Measurements from ENCODE around the gene EPM2A. TPM values are rescaled to one million over a fixed set of nuclear protein-coding genes. Genes with fewer than 3 reads are reported as not detected.

Gene EPM2A
- total and polyA plus RNA-seq, 2 of the 4 experiments (the other 2 are of a cell fraction): 2.1 to 4.5 TPM

GRCh38 chr6:145688493-145688905 is 46.8 kb downstream of the EPM2A start:
- no peak overlapping the region for H2AK9ac ChIP-seq (replicated peaks; ENCODE audit: low read depth, low read length, poor library complexity)
- H4K5ac ChIP-seq (ENCODE audit: low read depth, low read length): no peak overlapping the region
- no peak overlapping the region for H2BK15ac ChIP-seq (ENCODE audit: low read depth, low read length)
- intact Hi-C loops (cut with micrococcal nuclease) (no loop called here), dilution Hi-C loops (cut with HindIII; ENCODE audit: low sequenced_read_pairs, unreplicated experiment) (no loop called here), in situ Hi-C loops (cut with MboI; ENCODE audit: low sequenced_read_pairs) (no loop called here)
- no peak overlapping the region for H2BK5ac ChIP-seq (ENCODE audit: low read depth, low read length, poor library complexity, severe bottlenecking)
- no peak overlapping the region for H2BK120ac ChIP-seq (ENCODE audit: low read depth, low read length)
- H3K4me2 ChIP-seq (ENCODE audit: low read depth, low read length): peak overlapping the region; percentile 52; the same call in 1 of the 2 replicates
- no peak overlapping the region for H3K4me3 ChIP-seq (ENCODE audit: insufficient read depth, low read depth, low read length)
- no peaks in the 10 kb centered on the region for H3K9me1 ChIP-seq (ENCODE audit: insufficient read depth, low read length)
- no peak overlapping the region for H3K4ac ChIP-seq (ENCODE audit: low read depth, low read length)
- WGBS, 2 experiments (ENCODE audit: extremely low coverage in 2 of 2, insufficient read length in 1 of 2): no CpG with 5 or more reads among the region's 1 CpG
- H4K20me1 ChIP-seq (ENCODE audit: insufficient read depth, low read length): no peaks in the 10 kb centered on the region
- H3K9ac ChIP-seq (ENCODE audit: low read depth, low read length): no peak overlapping the region
- H2AK5ac ChIP-seq (ENCODE audit: low read depth, low read length): no peak overlapping the region
- no peaks in the 10 kb centered on the region for H3K9me3 ChIP-seq (ENCODE audit: control insufficient read depth, insufficient read depth, low read length)
- peak; percentile 96 for ATAC-seq (ENCODE audit: low read depth)
- POLR2A ChIA-PET (ENCODE audit: unreplicated experiment): no interaction called here
- peak; percentile 86 for DNase-seq
- CTCF ChIA-PET: interaction anchor here (1.0 kb wide), 1 partner anchor 12 kb away, joined by 3 read pairs; no protein-coding TSS in a partner anchor
- TF ChIP-seq MAFK (IDR thresholded peaks at IDR 0.05; ENCODE audit: low read depth, low read length) (no peak), FOS (IDR thresholded peaks at IDR 0.05; ENCODE audit: low read depth, low read length) (no peak), NFE2L2 (IDR thresholded peaks at IDR 0.05; ENCODE audit: low read depth, low read length) (no peak), BHLHE40 (IDR thresholded peaks at IDR 0.05; ENCODE audit: low read depth, low read length) (0 out of 2 replicates have a peak, but pooled peaks have one; percentile 7)
- no peak overlapping the region for H4K91ac ChIP-seq (ENCODE audit: insufficient read depth, low read depth, low read length)
- H3K23ac ChIP-seq (ENCODE audit: low read depth, low read length): no peak overlapping the region
- no peak overlapping the region for H2BK20ac ChIP-seq (ENCODE audit: low read depth, low read length)
- peaks cover 0 to 4% of the 10 kb centered on the region in 2 experiments; a peak in 1 of 4 replicates for H3K79me1 ChIP-seq (ENCODE audit: low read depth in 1 of 2, low read length in 2 of 2)
- H3K14ac ChIP-seq (replicated peaks; ENCODE audit: low read depth, low read length): no peak overlapping the region
- H3K27me3 ChIP-seq (ENCODE audit: control insufficient read depth, insufficient read depth, low read length): no peaks in the 10 kb centered on the region
- no peaks in the 10 kb centered on the region for H3K36me3 ChIP-seq (ENCODE audit: control insufficient read depth, insufficient read depth, low read length)
- no peak overlapping the region for H3K27ac ChIP-seq (ENCODE audit: insufficient read depth, low read length)
- H2AFZ ChIP-seq (replicated peaks; ENCODE audit: low read length, poor library complexity): no peak overlapping the region
- H4K8ac ChIP-seq (ENCODE audit: low read depth in 2 of 2, low read length in 2 of 2): no peak overlapping the region
- peaks cover 6% of the 10 kb centered on the region for H3K4me1 ChIP-seq (ENCODE audit: control insufficient read depth, insufficient read depth, low read length)
- BruUV-seq (replicated peaks): no TSS peak
- no peak overlapping the region for H3K56ac ChIP-seq (ENCODE audit: extremely low read depth, insufficient read depth, low read length)
- peak overlapping the region; percentile 51; the same call in 1 of the 2 replicates for H3K18ac ChIP-seq (ENCODE audit: low read depth, low read length)
